Ecto neural progenitor cell (in vitro differentiated cells): ENCODE measurements around the gene DOCK8.

Experiments used
- DNase-seq: peaks from one replicate; pipeline ENCODE4 v3.0.0-alpha.2; 2018; ENCODE audit warnings: low spot score

Gene DOCK8

GRCh38 chr9:266228-266627 lies 51.6 kb downstream of the DOCK8 start:
- DNase-seq: no peak

GRCh38 chr9:268616-269015 lies 54.0 kb downstream of the DOCK8 start:
- no peak for DNase-seq

GRCh38 chr9:269081-269711 lies 54.5 kb downstream of the DOCK8 start:
- DNase-seq: no peak

- DNase-seq: no peak
These were observed 56.1 kb downstream of the DOCK8 start for GRCh38 chr9:270657-271237.

- no peak for DNase-seq
These were observed 57.9 kb downstream of the DOCK8 start for GRCh38 chr9:272251-273213.

- DNase-seq: no peak
These were observed 59.7 kb downstream of the DOCK8 start for GRCh38 chr9:274406-274805.

- no peak for DNase-seq
These were observed 63.1 kb downstream of the DOCK8 start for GRCh38 chr9:277601-278295.

GRCh38 chr9:278651-279050 lies 64.0 kb downstream of the DOCK8 start:
- no peak for DNase-seq

GRCh38 chr9:279674-280073 lies 65.0 kb downstream of the DOCK8 start:
- no peak for DNase-seq

- no peak for DNase-seq
These were observed 67.3 kb downstream of the DOCK8 start for GRCh38 chr9:281741-282645.

GRCh38 chr9:286071-286740 lies 71.5 kb downstream of the DOCK8 start:
- DNase-seq: no peak

- DNase-seq: no peak
These were observed 74.5 kb downstream of the DOCK8 start for GRCh38 chr9:289121-289520.

- no peak for DNase-seq
These were observed 78.2 kb downstream of the DOCK8 start for GRCh38 chr9:292915-293314.

GRCh38 chr9:295576-295975 lies 80.9 kb downstream of the DOCK8 start:
- no peak for DNase-seq

- no peak for DNase-seq
These were observed 81.7 kb downstream of the DOCK8 start for GRCh38 chr9:296411-296810.

- no peak for DNase-seq
These were observed 82.7 kb downstream of the DOCK8 start for GRCh38 chr9:297104-297972.

- no peak for DNase-seq
These were observed 88.8 kb downstream of the DOCK8 start for GRCh38 chr9:303502-303901.

- DNase-seq: no peak
These were observed 89.4 kb downstream of the DOCK8 start for GRCh38 chr9:304106-304505.

- no peak for DNase-seq
These were observed 90.0 kb downstream of the DOCK8 start for GRCh38 chr9:304519-305185.
